Testis (tissue), 3 donors: ENCODE data around the gene TENM4. TPM values are rescaled to one million over a fixed set of nuclear protein-coding genes. Genes with fewer than 3 reads are reported as not detected.
A peak's percentile ranks its signal among the peaks of the same experiment; 100 is the strongest.

Experiments used
- DNase-seq: peaks from one replicate; pipeline ENCODE4 v3.0.0-alpha.2; 2019
- H3K27ac ChIP-seq, 2 donors: fragments of 200-600 bp; sonication (generic); one replicate each; pipeline ENCODE4 v1.5.1; 2019
- H3K27me3 ChIP-seq: fragments of 200-600 bp; sonication (generic); one replicate; pipeline ENCODE4 v1.5.1; 2019
- H3K36me3 ChIP-seq: fragments of 200-600 bp; sonication (generic); one replicate; pipeline ENCODE4 v1.5.1; 2017; ENCODE audit warnings: low read depth; ENCODE audit errors: missing control alignments
- H3K4me1 ChIP-seq: fragments of 200-600 bp; sonication (generic); one replicate; pipeline ENCODE4 v1.5.1; 2019
- H3K4me3 ChIP-seq, 2 donors: fragments of 200-600 bp; sonication (generic); one replicate each; pipeline ENCODE4 v1.5.1; 2017 to 2019
- H3K9me3 ChIP-seq: fragments of 200-600 bp; sonication (generic); one replicate; pipeline ENCODE4 v1.5.1; 2017
- CTCF ChIP-seq, 3 experiments: fragments of 450-650 bp in 2 of 3; fragments of 200-600 bp in 1 of 3; sonication (generic) in 1 of 3; IDR thresholded peaks; one replicate each; pipeline ENCODE4 v1.5.1; 2016 to 2019; ENCODE audit warnings: antibody characterized with exemption in 3 of 3, mild to moderate bottlenecking in 2 of 3, moderate library complexity in 1 of 3
- POLR2A ChIP-seq: fragments of 450-650 bp; IDR thresholded peaks from one replicate; pipeline ENCODE4 v1.6.1; 2017; ENCODE audit warnings: antibody characterized with exemption, mild to moderate bottlenecking, moderate library complexity
- WGBS, 2 donors: methylation state at CpG; one replicate each; pipeline ENCODE4 v1.1.5; 2018; 5-methylcytosine and 5-hydroxymethylcytosine counted together
- intact Hi-C: fragments of 100-400 bp; cut with DNase I; formaldehyde crosslinking; loops from one replicate; pipeline ENCODE4 v1.15.1; 2023; ENCODE audit warnings: low total_unique reads
- microRNA counts, 2 donors: library from miRNA; unstranded; fragments of <30 nt; microRNA quantifications; one replicate each; lab custom pipeline; 2016
- microRNA-seq, 2 donors: library from miRNA; unstranded; fragments of <30 nt; microRNA quantifications; one replicate each; pipeline ENCODE4, GENCODE V29; 2016; ENCODE audit warnings: borderline number of aligned reads in 2 of 2, borderline replicate concordance in 1 of 2
- polyA plus RNA-seq: library from polyadenylated mRNA; stranded (reverse); fragments of 350-450 nt; fragmentation: Illumina TruSeq; extraction: RNeasy Lipid Tissue Mini Kit (QIAGEN cat#74804); gene quantifications from one replicate; pipeline ENCODE4 v1.2.3, GENCODE V29; 2014; ENCODE audit warnings: low read depth, low replicate concordance; ENCODE audit not compliant: insufficient read depth
- small RNA-seq, 2 donors: library from RNA; depleted of rRNA; stranded (forward); fragments of <200 nt; gene quantifications; one replicate each; pipeline ENCODE3, GENCODE V24; 2016
- total RNA-seq, 2 donors: library from RNA; depleted of rRNA; stranded (reverse); fragments of >200 nt; gene quantifications; one replicate each; pipeline ENCODE4 v1.2.3, GENCODE V29; 2016

The TENM4 gene
- total and polyA plus RNA-seq, 3 donors from 2014 or later: 10.6 to 17.9 (median 11.4) TPM

DNA sequence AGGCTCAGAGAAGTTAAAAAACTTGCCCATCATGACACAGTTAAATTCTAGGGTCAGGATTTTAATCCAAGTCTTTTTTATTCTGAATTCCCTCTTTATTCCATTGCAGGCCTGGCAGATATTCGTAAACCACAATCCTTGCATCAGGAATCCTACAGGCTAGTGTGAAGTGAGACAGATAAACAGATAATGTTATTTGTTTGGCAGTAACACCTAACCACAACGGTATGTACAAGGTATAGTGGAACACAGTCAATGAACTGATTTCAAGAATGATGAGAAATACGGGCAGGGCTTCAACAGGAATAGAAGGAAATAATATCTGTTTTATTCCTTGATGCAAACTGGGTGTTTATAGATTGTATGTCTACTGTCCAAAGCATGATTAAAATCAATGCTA is 834.2 kb downstream of the TENM4 start:
- Histone ChIP-seq H3K9me3 (no peaks in the 10 kb centered on the region), H3K36me3 (no peaks in the 10 kb centered on the region), H3K4me3 (no peak overlapping the region), H3K27me3 (no peaks in the 10 kb centered on the region), H3K27ac (no peak overlapping the region), H3K4me1 (no peaks in the 10 kb centered on the region)
- DNase-seq: no peak
- 83 to 88% methylated on average over 3 of the region's 3 CpGs for WGBS, 2 donors
- intact Hi-C loops: no loop called here
- TF ChIP-seq POLR2A (no peak), CTCF (IDR thresholded peaks at IDR 0.05) (no peak)

DNA sequence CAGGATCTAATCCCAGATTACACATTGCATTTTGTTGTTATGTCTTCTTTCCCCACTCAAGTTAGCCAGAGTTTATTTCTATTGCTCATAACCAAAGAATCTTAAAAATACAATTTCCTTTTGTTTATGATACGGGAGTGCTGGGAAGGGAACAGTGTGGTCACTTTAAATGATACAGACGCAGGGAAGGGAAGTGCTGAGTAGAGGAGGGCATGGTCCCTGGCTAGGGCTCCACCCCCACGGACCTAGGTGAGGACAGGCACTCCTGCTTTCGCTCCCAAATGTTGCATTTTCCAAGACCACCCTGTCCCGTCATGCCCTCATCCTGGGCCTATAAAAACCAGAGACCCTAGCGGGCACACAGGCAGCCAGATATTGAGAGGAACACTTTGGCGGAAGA is 835.5 kb downstream of the TENM4 start:
- TF ChIP-seq CTCF (IDR thresholded peaks at IDR 0.05) (no peak), POLR2A (no peak)
- 58 to 64% methylated on average over 7 of the region's 7 CpGs for WGBS, 2 donors
- intact Hi-C loops: no loop called here
- DNase-seq: no peak
- H3K27me3 ChIP-seq: no peaks in the 10 kb centered on the region
- no peak overlapping the region for H3K27ac ChIP-seq
- H3K4me1 ChIP-seq: no peaks in the 10 kb centered on the region
- H3K4me3 ChIP-seq: peak overlapping the region; percentile 11 to 26
- H3K9me3 ChIP-seq: no peaks in the 10 kb centered on the region
- no peaks in the 10 kb centered on the region for H3K36me3 ChIP-seq

GRCh38 chr11:78603792-78604191 is 837.0 kb downstream of the TENM4 start:
- Histone ChIP-seq H3K36me3 (no peaks in the 10 kb centered on the region), H3K4me3 (no peak overlapping the region), H3K27ac (no peak overlapping the region), H3K27me3 (no peaks in the 10 kb centered on the region), H3K4me1 (no peaks in the 10 kb centered on the region), H3K9me3 (no peaks in the 10 kb centered on the region)
- DNase-seq: no peak
- 75 to 82% methylated on average over 1 of the region's 1 CpG for WGBS, 2 donors
- intact Hi-C loops: no loop called here
- TF ChIP-seq POLR2A: no peak
- TF ChIP-seq CTCF (IDR thresholded peaks at IDR 0.05): no peak

MicroRNAs within 50 kb of the gene (microRNA counts, 767-probe panel; counts per million panel counts)
- 0 to 152 counts per million in 2 donors for microRNA hsa-miR-708-5p (lab: Ali Mortazavi, UCI)

Small RNA genes within 50 kb of the gene (microRNA-seq; reads per million reads assigned to microRNA genes)
- gene MIR5579: 0 reads per million in 2 donors
- gene MIR708: 216 to 243 reads per million in 2 donors

Small RNA genes within 50 kb of the gene (small RNA-seq; reads per million reads assigned to genes)
- gene MIR5579 (0 reads per million in 2 donors), gene MIR708 (0.38 to 1.8 reads per million in 2 donors)
